Measurements from ENCODE around the gene ICOSLG.
"Not testable (repeated sequence)": the region's sequence is repeated elsewhere in the genome, so short reads cannot be mapped to it uniquely, and the experiment has no call there.

The ICOSLG gene

GRCh38 chr21:44220674-44221073 is 20.1 kb downstream of the ICOSLG start:
- not testable (repeated sequence) for DNase-seq

- not testable (repeated sequence) for DNase-seq
Measured at GRCh38 chr21:44218461-44218860, 22.3 kb downstream of the ICOSLG start.

- DNase-seq = not testable (repeated sequence)
Measured at GRCh38 chr21:44211978-44212377, 28.8 kb downstream of the ICOSLG start.

- not testable (repeated sequence) for DNase-seq
Measured at GRCh38 chr21:44211574-44211973, 29.2 kb downstream of the ICOSLG start.

GRCh38 chr21:44207860-44208646 is 32.7 kb downstream of the ICOSLG start:
- DNase-seq = not testable (repeated sequence)

GRCh38 chr21:44206698-44207676 is 33.8 kb downstream of the ICOSLG start:
- not testable (repeated sequence) for DNase-seq

- not testable (repeated sequence) for DNase-seq
Measured at GRCh38 chr21:44206187-44206586, 34.6 kb downstream of the ICOSLG start.

GRCh38 chr21:44202590-44203299 is 38.0 kb downstream of the ICOSLG start:
- not testable (repeated sequence) for DNase-seq

- not testable (repeated sequence) for DNase-seq
Measured at GRCh38 chr21:44199997-44200396, 40.7 kb downstream of the ICOSLG start.

GRCh38 chr21:44199448-44199847 is 41.3 kb downstream of the ICOSLG start:
- DNase-seq = no peak

- DNase-seq = not testable (repeated sequence)
Measured at GRCh38 chr21:44197156-44197516, 43.6 kb downstream of the ICOSLG start.

- not testable (repeated sequence) for DNase-seq
Measured at GRCh38 chr21:44196212-44197155, 44.3 kb downstream of the ICOSLG start.

GRCh38 chr21:44194888-44195287 is 45.9 kb downstream of the ICOSLG start:
- not testable (repeated sequence) for DNase-seq

- not testable (repeated sequence) for DNase-seq
Measured at GRCh38 chr21:44194451-44194850, 46.3 kb downstream of the ICOSLG start.

- DNase-seq = not testable (repeated sequence)
Measured at GRCh38 chr21:44193108-44193507, 47.6 kb downstream of the ICOSLG start.

- not testable (repeated sequence) for DNase-seq
Measured at GRCh38 chr21:44190349-44191271, 50.1 kb downstream of the ICOSLG start.

GRCh38 chr21:44184862-44185261 is 55.9 kb downstream of the ICOSLG start:
- DNase-seq = not testable (repeated sequence)

- not testable (repeated sequence) for DNase-seq
Measured at GRCh38 chr21:44182202-44182601, 58.5 kb downstream of the ICOSLG start.

- DNase-seq = not testable (repeated sequence)
Measured at GRCh38 chr21:44181506-44181905, 59.2 kb downstream of the ICOSLG start.

- not testable (repeated sequence) for DNase-seq
Measured at GRCh38 chr21:44176127-44176526, 64.6 kb downstream of the ICOSLG start.
